ENCODE data around the gene TCAIM. TPM values are rescaled to one million over a fixed set of nuclear protein-coding genes. Genes with fewer than 3 reads are reported as not detected.

The TCAIM gene
- total RNA-seq, 2 donors from 2014 or later: 36.2 to 39.7 TPM

GRCh38 chr3:44301746-44302145 lies 36.8 kb upstream of the TCAIM start:
- H3K27ac ChIP-seq: no peak overlapping the region
- DNase-seq (ENCODE audit: low spot score): no peak
- no peaks in the 10 kb centered on the region for H3K9me3 ChIP-seq
- WGBS: 79% methylated on average over 3 of the region's 3 CpGs
- no peaks in the 10 kb centered on the region for H3K36me3 ChIP-seq
- no peaks in the 10 kb centered on the region for H3K4me1 ChIP-seq (replicated peaks)
- no peaks in the 10 kb centered on the region for H3K27me3 ChIP-seq (replicated peaks; ENCODE audit: insufficient read depth)
- H3K4me3 ChIP-seq: no peak overlapping the region
- intact Hi-C loops (cut with DNase I): no loop called here
- TF ChIP-seq POLR2A (IDR thresholded peaks at IDR 0.05): no peak
- TF ChIP-seq CTCF (IDR thresholded peaks at IDR 0.05): no peak
- no peak for TF ChIP-seq POLR2AphosphoS5 (IDR thresholded peaks at IDR 0.05)

GRCh38 chr3:44309500-44309899 lies 29.1 kb upstream of the TCAIM start:
- Histone ChIP-seq H3K4me3 (no peak overlapping the region), H3K4me1 (replicated peaks) (no peaks in the 10 kb centered on the region), H3K36me3 (no peaks in the 10 kb centered on the region), H3K9me3 (no peaks in the 10 kb centered on the region), H3K27me3 (replicated peaks; ENCODE audit: insufficient read depth) (no peaks in the 10 kb centered on the region), H3K27ac (no peak overlapping the region)
- DNase-seq (ENCODE audit: low spot score): no peak
- intact Hi-C loops (cut with DNase I): no loop called here
- TF ChIP-seq POLR2AphosphoS5 (IDR thresholded peaks at IDR 0.05) (no peak), CTCF (IDR thresholded peaks at IDR 0.05) (no peak), POLR2A (IDR thresholded peaks at IDR 0.05) (no peak)

- intact Hi-C loops (cut with DNase I): no loop called here
- WGBS: 53% methylated on average over 8 of the region's 8 CpGs
- H3K27ac ChIP-seq: no peak overlapping the region
- no peaks in the 10 kb centered on the region for H3K9me3 ChIP-seq
- no peaks in the 10 kb centered on the region for H3K27me3 ChIP-seq (replicated peaks; ENCODE audit: insufficient read depth)
- peaks cover 5% of the 10 kb centered on the region for H3K4me1 ChIP-seq (replicated peaks)
- no peaks in the 10 kb centered on the region for H3K36me3 ChIP-seq
- TF ChIP-seq POLR2A (IDR thresholded peaks at IDR 0.05): no peak
- no peak for TF ChIP-seq CTCF (IDR thresholded peaks at IDR 0.05)
- TF ChIP-seq POLR2AphosphoS5 (IDR thresholded peaks at IDR 0.05): no peak
- no peak overlapping the region for H3K4me3 ChIP-seq
- no peak for DNase-seq (ENCODE audit: low spot score)
These were observed 19.7 kb upstream of the TCAIM start for GRCh38 chr3:44318891-44319311.

GRCh38 chr3:44321335-44321734 lies 17.2 kb upstream of the TCAIM start:
- H3K36me3 ChIP-seq: no peaks in the 10 kb centered on the region

More at GRCh38 chr3:44321335-44321734, 17.2 kb upstream of the TCAIM start:
- H3K4me3 ChIP-seq: no peak overlapping the region
- no peak for TF ChIP-seq CTCF (IDR thresholded peaks at IDR 0.05)
- peak; percentile 10 for TF ChIP-seq POLR2AphosphoS5 (IDR thresholded peaks at IDR 0.05)
- no peak for DNase-seq (ENCODE audit: low spot score)
- intact Hi-C loops (cut with DNase I): loop anchor here (10.0 kb wide), 2 partner anchors 393 to 593 kb away; partner anchors contain the start of gene ZNF502
- peaks cover 5% of the 10 kb centered on the region for H3K4me1 ChIP-seq (replicated peaks)
- no peaks in the 10 kb centered on the region for H3K27me3 ChIP-seq (replicated peaks; ENCODE audit: insufficient read depth)
- WGBS: 30% methylated on average over 3 of the region's 3 CpGs
- no peak overlapping the region for H3K27ac ChIP-seq
- no peaks in the 10 kb centered on the region for H3K9me3 ChIP-seq

All from prostate gland (tissue), 2 donors.